IPS-20b (cell line): ENCODE measurements around the gene IGF1R.

Experiments
- H3K27ac ChIP-seq: one replicate; pipeline ENCODE4 v1.5.1; 2013; ENCODE audit warnings: low read length
- H3K27me3 ChIP-seq: 2 replicates; pipeline ENCODE4 v1.6.1; 2013; ENCODE audit warnings: mild to moderate bottlenecking, low read length, inconsistent platforms; ENCODE audit not compliant: insufficient read depth
- H3K36me3 ChIP-seq: 2 replicates; pipeline ENCODE4 v1.6.1; 2013; ENCODE audit warnings: low read depth, mild to moderate bottlenecking, inconsistent platforms, low read length, moderate library complexity; ENCODE audit not compliant: insufficient read depth
- H3K4me1 ChIP-seq: 2 replicates; pipeline ENCODE4 v1.6.1; 2013; ENCODE audit warnings: mild to moderate bottlenecking, control low read depth, inconsistent platforms, low read length, moderate library complexity; ENCODE audit not compliant: insufficient read depth
- H3K4me3 ChIP-seq: 2 replicates; pipeline ENCODE4 v1.5.1; 2013; ENCODE audit warnings: mild to moderate bottlenecking, low read length, inconsistent platforms
- H3K9ac ChIP-seq: 2 replicates; pipeline ENCODE4 v1.6.1; 2013; ENCODE audit warnings: low read depth, mild to moderate bottlenecking, inconsistent platforms, low read length, moderate library complexity
- H3K9me3 ChIP-seq: 2 replicates; pipeline ENCODE4 v1.6.1; 2013; ENCODE audit warnings: mild to moderate bottlenecking, low read depth, low read length, inconsistent platforms; ENCODE audit not compliant: insufficient read depth

The IGF1R gene

DNA sequence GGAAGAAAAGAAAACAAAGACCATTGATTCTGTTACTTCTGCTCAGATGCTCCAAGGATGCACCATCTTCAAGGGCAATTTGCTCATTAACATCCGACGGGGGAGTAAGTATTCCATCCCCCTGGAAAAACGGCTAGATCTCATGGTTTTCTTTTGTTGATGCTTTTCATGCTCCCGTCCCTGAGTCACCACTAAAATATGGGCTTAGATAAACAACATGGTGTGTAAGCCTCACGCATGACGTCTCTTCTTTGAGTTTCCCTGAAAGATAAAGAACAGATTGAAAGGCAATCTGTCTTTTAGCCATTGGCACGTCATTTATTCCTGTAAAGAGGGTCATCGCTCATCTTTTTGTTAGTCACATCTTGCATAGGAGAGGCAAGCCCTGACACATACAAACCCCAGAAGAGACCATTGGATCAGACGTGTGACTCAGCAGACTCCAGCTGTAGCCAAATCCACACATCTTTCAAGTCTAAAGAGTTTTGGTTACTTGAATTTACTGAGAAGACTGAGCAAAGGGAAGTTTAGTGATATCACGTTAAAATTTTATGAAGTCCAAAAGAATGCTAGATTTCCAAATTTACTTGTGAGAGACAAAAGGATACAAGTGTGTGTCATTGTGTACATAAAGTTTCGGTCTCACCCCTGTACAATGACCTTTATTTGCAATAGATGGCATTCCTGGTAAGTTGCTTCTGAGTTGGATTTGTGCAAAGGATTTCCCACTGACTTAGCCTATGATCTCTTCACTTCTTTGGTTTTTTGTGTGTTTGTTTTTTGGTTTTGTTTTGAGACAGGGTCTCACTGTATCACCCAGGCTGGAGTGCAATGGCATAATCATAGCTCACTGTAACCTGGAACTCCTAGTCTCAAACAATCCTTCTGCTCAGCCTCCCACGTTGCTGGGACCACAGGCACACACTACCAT, 248.7 kb downstream of the IGF1R start:
- peaks cover 30% of the 10 kb centered on the region for H3K36me3 ChIP-seq
- no peak overlapping the region for H3K4me3 ChIP-seq
- H3K9ac ChIP-seq: no peak overlapping the region
- H3K27me3 ChIP-seq: no peaks in the 10 kb centered on the region
- no peak overlapping the region for H3K27ac ChIP-seq
- H3K4me1 ChIP-seq: peaks cover 34% of the 10 kb centered on the region
- no peaks in the 10 kb centered on the region for H3K9me3 ChIP-seq

DNA sequence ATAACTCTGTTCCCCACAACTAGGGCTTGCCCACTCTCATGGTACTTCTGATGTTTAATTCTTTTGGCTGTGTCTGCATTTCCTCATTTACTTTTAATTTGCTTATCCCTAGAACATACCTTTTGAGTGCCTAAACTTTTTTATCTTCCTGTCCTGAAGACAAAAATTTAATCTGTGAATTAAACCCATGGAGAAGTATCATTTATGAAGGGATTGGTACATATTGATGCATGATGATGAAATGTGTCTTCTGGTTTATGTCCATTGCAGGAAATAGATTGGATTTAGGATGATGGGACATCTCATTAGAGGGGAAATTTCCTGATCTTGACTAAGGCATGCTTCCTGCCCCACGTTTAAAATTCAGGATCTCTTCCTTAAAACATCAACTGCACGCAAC, 249.8 kb downstream of the IGF1R start:
- Histone ChIP-seq H3K9me3 (no peaks in the 10 kb centered on the region), H3K36me3 (peaks cover 36% of the 10 kb centered on the region), H3K9ac (no peak overlapping the region), H3K27me3 (no peaks in the 10 kb centered on the region), H3K4me3 (no peak overlapping the region), H3K4me1 (peaks cover 34% of the 10 kb centered on the region), H3K27ac (no peak overlapping the region)

DNA sequence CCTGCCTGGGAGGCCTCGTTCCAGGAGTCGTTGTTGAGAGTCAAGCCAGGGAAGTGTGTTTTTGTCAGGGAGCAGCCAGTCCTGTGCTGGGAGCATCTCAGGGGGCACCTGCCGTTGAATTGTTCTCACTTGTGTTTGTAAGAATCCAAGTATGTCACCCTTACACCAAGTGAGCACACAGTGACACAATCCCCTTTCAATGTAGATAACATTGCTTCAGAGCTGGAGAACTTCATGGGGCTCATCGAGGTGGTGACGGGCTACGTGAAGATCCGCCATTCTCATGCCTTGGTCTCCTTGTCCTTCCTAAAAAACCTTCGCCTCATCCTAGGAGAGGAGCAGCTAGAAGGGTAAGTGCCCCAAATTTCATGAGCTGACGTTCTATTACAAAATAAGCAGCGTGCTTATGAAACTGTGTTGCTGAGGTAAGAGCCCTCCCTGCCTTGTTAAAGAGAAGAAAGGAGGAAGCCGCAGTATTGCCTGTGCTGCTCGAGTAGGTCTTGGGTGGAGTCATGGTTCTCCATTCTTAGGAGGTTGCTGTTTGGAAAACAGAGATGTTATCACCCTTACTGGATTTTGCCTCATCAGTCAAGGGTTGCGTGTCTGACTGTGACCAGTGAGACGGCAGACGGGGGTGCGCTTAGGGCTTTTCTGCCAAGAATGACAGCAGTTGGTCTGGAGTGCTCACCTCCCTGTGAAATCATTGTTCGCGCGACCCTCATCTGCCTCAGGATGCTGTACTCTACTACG, 251.1 kb downstream of the IGF1R start:
- no peak overlapping the region for H3K27ac ChIP-seq

DNA sequence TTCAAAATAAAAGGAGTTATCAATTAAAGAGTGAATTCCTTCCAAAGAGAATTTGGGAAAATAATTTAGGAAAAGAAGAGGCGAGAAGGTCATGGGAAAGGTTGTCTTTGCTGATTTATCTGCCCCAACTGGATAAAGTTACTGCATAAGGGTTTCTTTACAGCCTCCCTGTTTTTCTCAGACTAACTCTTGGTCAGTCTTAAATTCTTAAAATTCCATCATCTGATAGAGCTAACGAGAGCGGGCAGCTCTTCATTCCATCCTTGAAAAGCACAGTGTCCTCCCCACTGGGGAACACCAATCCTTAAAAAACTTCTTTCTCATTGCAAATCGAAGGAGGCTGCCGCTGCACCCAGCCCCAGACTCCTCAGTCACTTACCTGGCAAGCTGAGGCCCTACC, 252.0 kb downstream of the IGF1R start:
- peaks cover 41% of the 10 kb centered on the region for H3K4me1 ChIP-seq
- peaks cover 43% of the 10 kb centered on the region for H3K36me3 ChIP-seq
- no peaks in the 10 kb centered on the region for H3K9me3 ChIP-seq
- H3K4me3 ChIP-seq: no peak overlapping the region
- no peaks in the 10 kb centered on the region for H3K27me3 ChIP-seq
- H3K9ac ChIP-seq: no peak overlapping the region
- H3K27ac ChIP-seq: no peak overlapping the region

More for the DNA sequence above, 251.1 kb downstream of the IGF1R start:
- Histone ChIP-seq H3K4me1 (peaks cover 37% of the 10 kb centered on the region), H3K27me3 (no peaks in the 10 kb centered on the region), H3K4me3 (no peak overlapping the region), H3K9ac (no peak overlapping the region), H3K9me3 (no peaks in the 10 kb centered on the region), H3K36me3 (peaks cover 40% of the 10 kb centered on the region)

- peaks cover 40% of the 10 kb centered on the region for H3K4me1 ChIP-seq
- no peak overlapping the region for H3K9ac ChIP-seq
- peaks cover 40% of the 10 kb centered on the region for H3K36me3 ChIP-seq
- H3K9me3 ChIP-seq: no peaks in the 10 kb centered on the region
- H3K27me3 ChIP-seq: no peaks in the 10 kb centered on the region
- no peak overlapping the region for H3K4me3 ChIP-seq
- no peak overlapping the region for H3K27ac ChIP-seq
Measured at GRCh38 chr15:98901434-98902072, 253.2 kb downstream of the IGF1R start.

GRCh38 chr15:98902931-98903330, 254.6 kb downstream of the IGF1R start:
- H3K27me3 ChIP-seq: no peaks in the 10 kb centered on the region
- peaks cover 27% of the 10 kb centered on the region for H3K36me3 ChIP-seq
- no peaks in the 10 kb centered on the region for H3K9me3 ChIP-seq
- peaks cover 48% of the 10 kb centered on the region for H3K4me1 ChIP-seq
- H3K4me3 ChIP-seq: no peak overlapping the region
- no peak overlapping the region for H3K9ac ChIP-seq
- no peak overlapping the region for H3K27ac ChIP-seq

DNA sequence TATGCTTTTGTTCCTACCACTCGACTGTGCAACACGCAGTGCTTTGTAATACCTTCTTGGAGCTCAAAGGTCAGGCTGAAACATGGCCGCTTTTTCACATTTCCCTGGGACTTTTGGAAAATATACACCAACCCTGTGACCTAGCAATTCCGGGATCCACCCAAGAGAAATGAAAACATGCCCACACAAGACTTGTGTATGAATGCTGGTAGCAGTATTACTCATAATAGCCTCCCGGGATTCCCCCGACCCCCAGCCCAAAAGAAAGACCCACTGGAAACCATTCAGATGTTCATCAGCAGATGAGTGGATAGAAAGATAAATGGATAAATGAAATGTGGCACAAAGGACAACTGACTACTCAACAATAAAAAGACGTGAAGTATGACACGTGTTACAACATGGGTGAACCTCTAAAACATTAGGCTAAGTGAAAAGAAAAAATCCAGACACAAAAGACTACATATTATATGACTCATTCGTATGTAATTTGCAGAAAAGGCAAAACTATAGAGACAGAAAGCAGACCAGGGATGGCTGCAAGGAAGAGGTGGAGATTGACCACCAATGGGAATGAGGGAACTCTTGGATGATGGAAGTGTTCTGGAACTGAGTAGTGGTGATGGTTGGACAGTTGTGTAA, 255.2 kb downstream of the IGF1R start:
- Histone ChIP-seq H3K36me3 (peaks cover 22% of the 10 kb centered on the region), H3K4me1 (peaks cover 48% of the 10 kb centered on the region), H3K27ac (no peak overlapping the region), H3K27me3 (no peaks in the 10 kb centered on the region), H3K4me3 (no peak overlapping the region), H3K9me3 (no peaks in the 10 kb centered on the region), H3K9ac (no peak overlapping the region)

DNA sequence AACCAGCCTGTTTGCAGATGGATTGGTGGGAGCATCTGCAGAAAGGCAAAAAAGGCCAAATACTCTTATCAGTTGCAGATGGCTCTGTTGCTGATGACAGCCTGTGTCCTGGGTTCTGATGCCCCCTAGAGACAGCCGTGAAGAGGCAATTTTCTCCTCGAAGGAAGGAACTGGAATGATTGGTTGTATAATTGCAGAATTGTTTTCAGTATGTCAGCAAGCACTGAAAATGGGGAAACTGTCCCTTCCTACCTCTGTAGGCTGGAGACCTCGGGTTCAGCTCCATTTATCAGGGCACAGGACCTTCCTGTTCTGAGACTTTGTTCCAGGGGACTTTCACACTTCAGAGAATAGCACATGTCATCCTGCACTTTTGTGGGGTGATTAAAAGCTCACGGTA, 256.2 kb downstream of the IGF1R start:
- peaks cover 26% of the 10 kb centered on the region for H3K36me3 ChIP-seq

GRCh38 chr15:98905963-98906711, 257.8 kb downstream of the IGF1R start:
- H3K27ac ChIP-seq: no peak overlapping the region
- peaks cover 26% of the 10 kb centered on the region for H3K4me1 ChIP-seq
- H3K9ac ChIP-seq: no peak overlapping the region
- no peak overlapping the region for H3K4me3 ChIP-seq
- no peaks in the 10 kb centered on the region for H3K9me3 ChIP-seq
- no peaks in the 10 kb centered on the region for H3K27me3 ChIP-seq
- peaks cover 42% of the 10 kb centered on the region for H3K36me3 ChIP-seq

More for the DNA sequence above, 256.2 kb downstream of the IGF1R start:
- H3K4me3 ChIP-seq: no peak overlapping the region
- no peaks in the 10 kb centered on the region for H3K9me3 ChIP-seq
- H3K27me3 ChIP-seq: no peaks in the 10 kb centered on the region
- H3K27ac ChIP-seq: no peak overlapping the region
- H3K4me1 ChIP-seq: peaks cover 40% of the 10 kb centered on the region
- H3K9ac ChIP-seq: no peak overlapping the region

DNA sequence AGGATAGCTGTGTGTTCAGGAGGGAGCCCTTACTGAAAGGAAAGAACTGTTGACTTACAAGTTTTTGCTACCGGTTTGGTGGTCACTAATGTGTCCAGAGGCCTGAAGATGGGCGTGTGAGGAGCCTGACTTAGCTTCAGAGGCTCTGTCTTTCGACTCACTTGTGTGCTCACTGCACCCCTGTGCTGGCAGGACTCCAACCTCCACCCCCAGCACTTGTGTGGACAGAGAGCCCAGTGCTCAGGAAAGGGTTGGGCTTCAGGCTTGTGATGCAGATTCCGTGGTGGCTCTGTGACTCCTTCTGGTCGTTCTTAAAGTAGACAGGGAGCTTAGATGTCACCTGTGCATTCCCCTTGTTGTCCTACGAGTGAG, 258.4 kb downstream of the IGF1R start:
- Histone ChIP-seq H3K9me3 (no peaks in the 10 kb centered on the region), H3K4me3 (no peak overlapping the region), H3K27me3 (no peaks in the 10 kb centered on the region), H3K4me1 (peaks cover 23% of the 10 kb centered on the region), H3K9ac (no peak overlapping the region), H3K27ac (no peak overlapping the region), H3K36me3 (peaks cover 48% of the 10 kb centered on the region)
